Ascending aorta (tissue), 2 donors: ENCODE results near the gene GPC5. TPM values are rescaled to one million over a fixed set of nuclear protein-coding genes. Genes with fewer than 3 reads are reported as not detected.

Source experiments
- DNase-seq, 2 donors: peaks; one replicate each; pipeline ENCODE4 v3.0.0-alpha.2; 2019; ENCODE audit warnings: low spot score in 2 of 2
- H3K27ac ChIP-seq, 2 donors: fragments of 200-600 bp; sonication (generic); one replicate each; pipeline ENCODE4 v1.5.1; 2016 to 2017; ENCODE audit warnings: mild to moderate bottlenecking in 1 of 2
- H3K27me3 ChIP-seq: fragments of 200-600 bp; sonication (generic); one replicate; pipeline ENCODE4 v1.5.1; 2017
- H3K36me3 ChIP-seq, 2 donors: fragments of 200-600 bp; sonication (generic); one replicate each; pipeline ENCODE4 v1.5.1; 2016
- H3K4me1 ChIP-seq, 2 donors: fragments of 200-600 bp; sonication (generic); one replicate each; pipeline ENCODE4 v1.5.1; 2016 to 2017; ENCODE audit warnings: mild to moderate bottlenecking in 1 of 2
- H3K4me3 ChIP-seq, 2 donors: fragments of 200-600 bp; sonication (generic); one replicate each; pipeline ENCODE4 v1.5.1; 2016 to 2017; ENCODE audit warnings: mild to moderate bottlenecking in 1 of 2
- H3K9me3 ChIP-seq, 2 donors: fragments of 200-600 bp; sonication (generic); one replicate each; pipeline ENCODE4 v1.5.1; 2016
- intact Hi-C: fragments of 100-400 bp; cut with DNase I; formaldehyde crosslinking; loops from one replicate; pipeline ENCODE4 v1.15.1; 2023
- total RNA-seq: library from RNA; depleted of rRNA; stranded (reverse); fragments of >200 nt; gene quantifications from one replicate; pipeline ENCODE4 v1.1.0, GENCODE V29; 2016
- TF ChIP-seq, protein P1 (sequence below), 3 experiments: fragments of 200-600 bp in 2 of 3; fragments of 450-650 bp in 1 of 3; sonication (generic) in 2 of 3; IDR thresholded peaks; one replicate each; pipeline ENCODE4 v1.5.1; 2016 to 2019; ENCODE audit warnings: antibody characterized with exemption in 3 of 3, mild to moderate bottlenecking in 1 of 3, moderate library complexity in 1 of 3

Gene GPC5
- total RNA-seq, 1 donor from 2014 or later = not detected

DNA sequence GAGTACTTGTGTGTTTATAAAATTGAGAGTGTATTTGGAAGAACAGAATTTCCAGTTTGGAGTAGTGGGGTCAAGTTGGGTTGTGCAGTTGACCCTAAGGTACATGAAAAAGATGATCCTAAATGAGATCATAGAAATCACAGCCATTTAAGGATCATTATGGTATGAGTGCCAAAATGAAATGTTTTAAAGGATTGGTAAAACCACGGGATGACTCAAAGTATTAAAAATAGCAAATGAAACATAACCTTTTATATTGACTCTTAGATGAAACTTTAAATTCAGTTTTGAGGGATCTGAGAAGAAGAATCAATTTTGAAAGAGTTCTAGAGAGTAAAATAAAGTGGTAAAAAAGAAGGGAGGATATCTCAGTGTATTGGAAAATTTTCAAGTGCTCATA is 773.8 kb downstream of the GPC5 start:
- Histone ChIP-seq H3K4me1 (no peaks in the 10 kb centered on the region), H3K4me3 (no peak overlapping the region), H3K27ac (no peak overlapping the region), H3K36me3 (no peaks in the 10 kb centered on the region), H3K27me3 (no peaks in the 10 kb centered on the region), H3K9me3 (no peaks in the 10 kb centered on the region)
- TF ChIP-seq, protein P1, sequence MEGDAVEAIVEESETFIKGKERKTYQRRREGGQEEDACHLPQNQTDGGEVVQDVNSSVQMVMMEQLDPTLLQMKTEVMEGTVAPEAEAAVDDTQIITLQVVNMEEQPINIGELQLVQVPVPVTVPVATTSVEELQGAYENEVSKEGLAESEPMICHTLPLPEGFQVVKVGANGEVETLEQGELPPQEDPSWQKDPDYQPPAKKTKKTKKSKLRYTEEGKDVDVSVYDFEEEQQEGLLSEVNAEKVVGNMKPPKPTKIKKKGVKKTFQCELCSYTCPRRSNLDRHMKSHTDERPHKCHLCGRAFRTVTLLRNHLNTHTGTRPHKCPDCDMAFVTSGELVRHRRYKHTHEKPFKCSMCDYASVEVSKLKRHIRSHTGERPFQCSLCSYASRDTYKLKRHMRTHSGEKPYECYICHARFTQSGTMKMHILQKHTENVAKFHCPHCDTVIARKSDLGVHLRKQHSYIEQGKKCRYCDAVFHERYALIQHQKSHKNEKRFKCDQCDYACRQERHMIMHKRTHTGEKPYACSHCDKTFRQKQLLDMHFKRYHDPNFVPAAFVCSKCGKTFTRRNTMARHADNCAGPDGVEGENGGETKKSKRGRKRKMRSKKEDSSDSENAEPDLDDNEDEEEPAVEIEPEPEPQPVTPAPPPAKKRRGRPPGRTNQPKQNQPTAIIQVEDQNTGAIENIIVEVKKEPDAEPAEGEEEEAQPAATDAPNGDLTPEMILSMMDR (IDR thresholded peaks at IDR 0.05) = no peak
- intact Hi-C loops = no loop called here
- no peak for DNase-seq

DNA sequence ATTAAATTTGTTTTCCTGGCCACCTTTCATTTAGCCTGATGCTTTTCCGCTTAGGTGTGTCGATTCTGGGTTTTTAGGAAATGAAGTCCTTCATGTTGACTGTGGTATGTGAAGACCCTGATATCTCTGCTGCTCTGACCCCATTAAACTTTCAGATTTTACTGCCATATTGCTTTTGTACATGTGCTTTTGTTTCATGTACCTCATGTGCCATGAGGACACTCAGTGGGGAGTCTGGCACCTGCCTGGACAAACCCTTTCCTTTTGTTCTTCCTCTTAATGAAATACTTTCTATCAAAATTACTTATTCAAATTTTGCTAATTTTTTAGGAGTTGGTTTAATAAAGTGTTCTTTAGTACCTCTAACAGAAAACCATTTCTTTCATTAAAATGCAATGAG is 774.8 kb downstream of the GPC5 start:
- intact Hi-C loops = no loop called here
- Histone ChIP-seq H3K27me3 (no peaks in the 10 kb centered on the region), H3K36me3 (no peaks in the 10 kb centered on the region), H3K4me3 (no peak overlapping the region), H3K27ac (no peak overlapping the region), H3K4me1 (no peaks in the 10 kb centered on the region), H3K9me3 (no peaks in the 10 kb centered on the region)
- DNase-seq = no peak
- TF ChIP-seq, protein P1 (IDR thresholded peaks at IDR 0.05) = no peak

DNA sequence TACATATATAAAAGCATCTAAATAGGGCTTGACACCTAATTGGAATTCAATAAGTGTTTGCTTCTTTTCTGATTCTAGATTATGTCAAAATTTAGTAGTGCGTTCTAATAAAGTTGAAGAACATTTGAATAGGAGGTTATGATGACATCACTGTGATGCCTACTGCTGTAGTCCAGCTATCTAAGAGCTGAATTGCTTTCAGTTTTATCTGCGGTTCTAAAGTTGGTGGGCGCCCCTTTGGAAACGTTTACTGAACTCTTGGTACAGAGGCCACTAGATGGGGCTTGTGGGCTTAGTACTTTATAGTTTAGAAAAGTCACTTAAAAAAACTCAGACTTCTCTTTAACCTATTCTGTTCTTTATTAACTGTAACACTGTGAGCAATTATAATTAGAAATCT is 776.9 kb downstream of the GPC5 start:
- Histone ChIP-seq H3K9me3 (no peaks in the 10 kb centered on the region), H3K36me3 (no peaks in the 10 kb centered on the region), H3K4me3 (no peak overlapping the region), H3K27me3 (no peaks in the 10 kb centered on the region), H3K27ac (no peak overlapping the region), H3K4me1 (no peaks in the 10 kb centered on the region)
- DNase-seq = no peak
- intact Hi-C loops = no loop called here
- TF ChIP-seq, protein P1 (IDR thresholded peaks at IDR 0.05) = no peak

DNA sequence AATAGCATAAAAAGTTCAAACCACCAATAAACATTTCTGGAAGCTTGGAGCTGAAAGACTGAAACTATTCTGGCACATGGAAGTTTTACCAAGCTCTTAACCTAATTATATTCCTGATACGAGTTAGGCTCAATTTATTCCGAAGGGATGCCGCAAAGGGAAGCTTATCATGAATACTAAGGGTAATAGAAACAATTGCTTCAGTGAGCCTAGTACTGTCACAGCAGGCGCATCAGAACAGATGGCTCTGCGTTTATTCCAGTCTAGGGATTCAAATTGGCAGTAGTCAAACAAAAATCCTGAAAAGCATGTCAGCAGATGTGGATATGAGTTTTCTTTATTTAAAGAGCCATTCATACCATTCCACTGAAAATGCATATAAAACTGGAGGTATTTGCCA is 779.5 kb downstream of the GPC5 start:
- TF ChIP-seq, protein P1 (IDR thresholded peaks at IDR 0.05) = no peak
- H3K27ac ChIP-seq = no peak overlapping the region
- no peak for DNase-seq
- no peak overlapping the region for H3K4me3 ChIP-seq
- H3K9me3 ChIP-seq = no peaks in the 10 kb centered on the region
- intact Hi-C loops = no loop called here
- no peaks in the 10 kb centered on the region for H3K27me3 ChIP-seq
- H3K4me1 ChIP-seq = no peaks in the 10 kb centered on the region
- H3K36me3 ChIP-seq = no peaks in the 10 kb centered on the region

DNA sequence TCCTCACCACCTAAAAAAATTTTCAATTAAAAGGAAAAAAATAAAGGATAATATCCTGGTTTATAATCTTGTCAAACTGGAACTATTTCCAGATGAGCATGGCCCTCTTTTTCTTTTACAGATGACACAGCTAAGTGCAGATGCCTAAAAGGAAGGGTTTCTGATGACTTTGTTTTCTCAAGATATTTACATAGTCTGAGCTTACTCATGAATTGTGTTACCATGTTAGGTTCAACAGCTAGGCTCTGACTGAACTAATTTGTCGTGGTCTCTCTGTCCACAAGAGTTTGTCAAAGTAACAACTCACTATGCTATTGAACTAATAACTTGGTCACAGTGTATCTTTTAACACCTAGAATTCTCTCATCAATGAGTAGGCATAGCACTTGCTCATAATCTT is 780.8 kb downstream of the GPC5 start:
- H3K9me3 ChIP-seq = no peaks in the 10 kb centered on the region
- intact Hi-C loops = no loop called here
- H3K27ac ChIP-seq = no peak overlapping the region
- no peaks in the 10 kb centered on the region for H3K27me3 ChIP-seq
- no peak for DNase-seq
- no peaks in the 10 kb centered on the region for H3K36me3 ChIP-seq
- no peaks in the 10 kb centered on the region for H3K4me1 ChIP-seq
- TF ChIP-seq, protein P1 (IDR thresholded peaks at IDR 0.05) = no peak
- H3K4me3 ChIP-seq = no peak overlapping the region

DNA sequence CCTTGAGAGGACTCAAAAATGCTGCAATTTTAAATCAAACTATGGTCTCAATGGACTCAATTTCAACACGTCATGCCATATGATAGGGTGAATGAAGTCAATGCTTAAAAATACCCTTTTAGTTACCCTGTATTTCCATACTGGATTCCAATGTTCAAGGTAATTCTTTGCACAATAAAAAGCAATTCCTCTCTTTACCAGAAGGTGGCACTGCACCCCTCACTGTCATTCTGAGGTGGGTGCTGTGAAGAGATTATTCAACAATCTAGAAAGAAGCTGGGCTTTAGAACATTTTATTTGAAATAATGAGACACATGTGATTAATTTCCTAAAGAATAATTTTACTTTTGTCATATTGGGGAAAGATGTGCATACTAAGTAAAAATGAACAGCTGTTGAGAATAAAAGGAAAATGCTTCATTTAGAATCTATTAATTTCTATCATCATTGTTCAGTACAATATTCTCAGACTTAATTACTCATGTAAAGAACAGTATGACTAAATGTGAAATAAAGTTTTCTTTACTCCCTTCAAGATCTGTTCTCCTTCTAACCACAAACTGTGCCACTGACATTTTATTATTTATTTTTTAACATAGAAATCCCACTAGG is 789.1 kb downstream of the GPC5 start:
- Histone ChIP-seq H3K27ac (no peak overlapping the region), H3K36me3 (no peaks in the 10 kb centered on the region), H3K9me3 (no peaks in the 10 kb centered on the region), H3K4me3 (no peak overlapping the region), H3K4me1 (no peaks in the 10 kb centered on the region), H3K27me3 (no peaks in the 10 kb centered on the region)
- TF ChIP-seq, protein P1 (IDR thresholded peaks at IDR 0.05) = peak; percentile 28 to 69 (median 56)
- intact Hi-C loops = no loop called here
- DNase-seq = no peak
